GM13976 (cell line): ENCODE measurements around the gene TECPR2.

Experiments used
- DNase-seq: peaks from one replicate; pipeline ENCODE4 v3.0.0; 2012; ENCODE audit warnings: low spot score
- CTCF ChIP-seq: IDR thresholded peaks from 2 replicates; pipeline ENCODE4 v1.5.1; 2012; ENCODE audit warnings: borderline replicate concordance, mild to moderate bottlenecking; ENCODE audit not compliant: insufficient read depth; ENCODE audit errors: extremely low read depth, missing control alignments, control extremely low read depth
- in situ Hi-C: fragments of 300-500 bp; cut with MboI; formaldehyde crosslinking; loops from one replicate; pipeline ENCODE4 v1.12.0; 2022; ENCODE audit warnings: low sequenced_read_pairs, mixed read lengths, inconsistent platforms; ENCODE audit not compliant: unreplicated experiment

Gene TECPR2

DNA sequence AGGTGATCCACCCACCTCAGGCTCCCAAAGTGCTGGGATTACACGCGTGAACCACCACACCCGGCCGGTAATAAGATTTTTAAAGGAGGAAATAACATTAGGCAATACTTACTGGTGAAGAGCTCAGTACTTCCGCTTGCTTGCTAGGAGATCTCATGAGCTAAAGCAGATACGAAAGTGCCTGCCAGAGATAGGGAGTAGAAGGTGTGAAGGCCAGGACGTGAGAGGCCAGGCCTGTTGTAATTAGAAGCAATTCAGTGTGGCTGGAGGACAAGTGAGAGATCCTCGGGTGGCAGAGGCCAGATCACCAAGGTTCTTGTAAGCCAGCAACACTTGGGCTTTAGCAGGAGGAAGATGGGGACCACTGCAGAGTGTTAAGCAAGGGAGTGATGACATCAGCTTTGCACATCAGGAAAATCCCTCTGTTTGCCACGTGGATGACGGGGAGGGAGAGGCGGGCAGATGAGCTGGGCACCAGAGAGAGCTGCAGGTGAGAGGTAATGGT, 7.6 kb downstream of the TECPR2 start:
- DNase-seq = no peak
- in situ Hi-C loops = no loop called here
- no peak for TF ChIP-seq CTCF

DNA sequence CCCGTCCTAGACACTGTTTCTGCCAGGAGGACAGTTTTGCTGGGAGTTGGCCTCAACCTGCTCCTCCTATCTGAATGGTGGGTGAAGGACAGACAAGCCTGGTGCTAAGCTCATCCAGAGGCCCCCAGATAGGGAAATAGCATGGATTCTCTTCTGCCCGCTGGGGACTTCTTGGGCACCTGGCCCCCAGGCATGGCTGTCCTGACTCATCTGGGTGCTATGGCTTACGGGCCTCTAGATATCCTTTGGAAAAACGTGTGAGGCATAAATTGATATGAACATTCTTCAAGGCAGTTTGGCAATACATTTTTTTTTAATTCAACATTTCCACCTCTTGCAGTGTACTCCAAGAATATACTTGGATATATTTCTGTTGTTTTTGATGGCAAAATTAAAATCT, 8.6 kb downstream of the TECPR2 start:
- in situ Hi-C loops = no loop called here
- DNase-seq = no peak
- TF ChIP-seq CTCF = no peak

- DNase-seq = no peak
- TF ChIP-seq CTCF = no peak
- in situ Hi-C loops = no loop called here
Observed at GRCh38 chr14:102373110-102373509, 10.4 kb downstream of the TECPR2 start.

- in situ Hi-C loops = no loop called here
- no peak for DNase-seq
- TF ChIP-seq CTCF = no peak
Observed at GRCh38 chr14:102374264-102374663, 11.5 kb downstream of the TECPR2 start.

- no peak for DNase-seq
- in situ Hi-C loops = no loop called here
- TF ChIP-seq CTCF = no peak
Observed at GRCh38 chr14:102375119-102375518, 12.4 kb downstream of the TECPR2 start.

GRCh38 chr14:102377696-102378095, 15.0 kb downstream of the TECPR2 start:
- no peak for DNase-seq
- no peak for TF ChIP-seq CTCF
- in situ Hi-C loops = no loop called here

GRCh38 chr14:102378830-102379229, 16.1 kb downstream of the TECPR2 start:
- in situ Hi-C loops = no loop called here
- DNase-seq = no peak
- TF ChIP-seq CTCF = no peak
